ENCODE measurements around the gene IMPACT.

IMPACT gene, protein sequence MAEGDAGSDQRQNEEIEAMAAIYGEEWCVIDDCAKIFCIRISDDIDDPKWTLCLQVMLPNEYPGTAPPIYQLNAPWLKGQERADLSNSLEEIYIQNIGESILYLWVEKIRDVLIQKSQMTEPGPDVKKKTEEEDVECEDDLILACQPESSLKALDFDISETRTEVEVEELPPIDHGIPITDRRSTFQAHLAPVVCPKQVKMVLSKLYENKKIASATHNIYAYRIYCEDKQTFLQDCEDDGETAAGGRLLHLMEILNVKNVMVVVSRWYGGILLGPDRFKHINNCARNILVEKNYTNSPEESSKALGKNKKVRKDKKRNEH

DNA sequence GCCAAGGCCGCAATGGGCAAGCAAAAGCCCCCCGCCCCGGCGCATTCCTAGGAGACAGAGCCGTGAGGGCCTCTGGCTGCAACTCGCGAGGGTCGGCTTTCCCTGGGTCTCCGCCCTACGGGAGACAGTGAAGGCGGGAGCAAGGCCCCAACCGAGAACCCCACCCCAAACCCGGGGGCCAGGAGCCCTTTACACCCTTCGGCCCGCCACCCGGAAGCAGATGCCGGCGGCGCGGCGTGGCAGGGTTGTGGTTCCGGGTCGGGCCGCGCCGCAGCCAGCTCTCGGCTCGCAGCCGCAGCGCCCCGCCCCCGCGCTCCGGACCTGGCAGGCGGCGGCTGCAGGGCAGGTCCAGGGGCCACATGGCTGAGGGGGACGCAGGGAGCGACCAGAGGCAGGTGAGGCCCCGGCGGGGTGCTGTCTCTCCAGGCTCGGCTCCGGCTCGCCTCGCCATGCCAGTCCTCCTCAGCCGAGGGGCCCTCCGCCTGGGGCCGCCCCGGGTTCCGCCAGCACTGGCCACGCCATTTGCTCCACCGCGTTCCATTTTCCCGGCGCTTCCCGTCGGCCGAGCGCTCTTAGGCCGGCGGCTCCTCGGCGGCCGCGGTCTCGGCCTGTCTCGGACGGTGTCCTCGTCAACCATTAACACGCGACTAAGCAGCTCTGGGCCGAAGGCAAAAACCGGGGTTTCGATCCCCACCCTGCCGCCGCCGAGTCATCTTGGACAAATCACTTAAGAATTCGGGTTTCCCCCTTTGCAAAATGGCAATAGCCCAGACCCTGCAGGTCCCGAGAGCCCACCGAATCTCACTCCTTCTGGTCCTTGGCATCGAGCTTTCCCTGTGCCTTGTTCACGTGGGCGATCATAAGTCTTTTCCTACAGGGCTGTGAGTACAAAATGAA is at the start of gene IMPACT:
Gene IMPACT (plus strand): TSS at position 273 of the 897 bp plus-strand sequence. CDS start 87 bp downstream, at position 360.
- peak; percentile 82 for DNase-seq

DNA sequence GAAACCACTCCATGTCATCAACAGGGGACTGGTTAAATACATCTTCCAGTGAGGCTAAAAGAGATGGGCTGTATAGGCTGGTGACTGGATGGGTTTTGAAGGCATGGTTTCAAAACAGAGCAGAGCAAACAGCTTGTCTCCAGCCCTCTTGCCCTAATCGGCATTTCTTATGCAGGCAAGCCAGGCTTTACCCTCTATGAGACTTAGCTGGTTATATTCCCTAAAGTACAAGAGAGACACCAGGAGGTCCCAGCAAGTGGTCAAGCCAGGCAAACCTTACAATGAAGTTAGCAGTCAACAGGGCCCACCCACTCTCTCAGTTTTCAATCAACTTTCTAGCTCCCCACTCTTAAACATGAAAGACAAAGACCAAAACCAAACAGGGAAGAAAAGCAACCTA is 47.9 kb upstream of the IMPACT start:
- no peak for DNase-seq

DNA sequence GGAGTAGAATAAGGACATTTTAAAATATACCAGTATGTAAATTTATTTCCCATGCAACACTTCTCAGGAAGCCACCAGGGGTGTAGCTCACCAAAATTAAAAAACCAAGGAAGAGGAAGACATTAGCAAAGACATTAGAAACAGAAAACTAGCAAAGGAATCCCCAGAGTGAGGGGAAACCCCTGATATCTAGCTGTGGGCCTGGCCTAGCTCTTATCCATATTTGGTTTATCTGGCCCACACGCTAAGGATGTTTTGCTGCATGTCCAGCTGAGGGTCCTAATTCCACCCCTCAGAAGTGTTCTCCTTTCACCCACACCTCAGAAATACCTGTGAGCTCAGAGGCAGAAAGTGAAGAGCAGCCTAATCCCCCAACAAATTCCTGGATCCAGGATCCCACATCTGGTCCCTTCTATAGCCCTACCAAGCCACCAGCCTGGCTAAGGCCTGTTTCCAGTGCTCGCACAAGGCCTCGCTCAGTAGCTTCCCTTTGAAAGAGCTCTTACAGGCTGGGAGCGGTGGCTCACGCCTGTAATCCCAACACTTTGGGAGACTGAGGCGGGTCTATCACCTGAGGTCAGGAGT is 46.2 kb upstream of the IMPACT start:
- DNase-seq, result no peak

DNA sequence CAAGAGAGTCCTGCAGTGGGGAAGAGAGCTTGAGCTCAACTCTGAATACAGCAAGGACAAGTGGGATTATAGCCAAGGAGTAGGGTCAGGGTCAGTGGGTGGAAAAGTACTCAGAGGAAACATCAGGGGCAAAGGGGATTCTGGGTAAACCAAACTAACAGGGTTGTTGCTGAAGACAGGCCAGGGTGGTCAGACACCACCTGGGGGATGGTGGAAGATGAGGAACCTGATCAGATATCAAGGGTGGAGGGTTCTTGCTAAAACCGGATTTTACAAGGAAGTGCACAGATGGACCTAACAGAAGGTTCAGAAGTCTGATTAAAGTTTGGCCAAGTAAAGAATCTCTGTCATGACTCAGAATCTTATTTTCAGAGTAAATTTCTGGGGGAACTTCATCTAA is 45.3 kb upstream of the IMPACT start:
- no peak for DNase-seq

DNA sequence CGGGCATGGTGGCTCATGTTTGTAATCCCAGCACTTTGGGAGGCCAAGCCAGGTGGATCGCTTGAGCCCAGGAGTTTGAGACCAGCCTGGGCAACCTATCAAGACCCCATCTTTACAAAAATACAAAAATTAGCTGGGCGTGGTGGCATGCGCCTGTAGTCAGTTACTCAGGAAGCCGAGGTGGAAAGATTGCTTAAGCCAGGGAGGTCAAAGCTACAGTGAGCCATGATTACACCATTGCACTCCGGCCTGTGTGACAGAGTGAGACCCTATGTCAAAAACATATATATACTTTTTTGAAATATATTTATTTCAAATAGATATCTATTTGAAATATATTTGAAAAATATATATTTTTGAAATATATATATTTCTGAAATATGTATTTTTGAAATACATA is 39.8 kb upstream of the IMPACT start:
- DNase-seq, result no peak

DNA sequence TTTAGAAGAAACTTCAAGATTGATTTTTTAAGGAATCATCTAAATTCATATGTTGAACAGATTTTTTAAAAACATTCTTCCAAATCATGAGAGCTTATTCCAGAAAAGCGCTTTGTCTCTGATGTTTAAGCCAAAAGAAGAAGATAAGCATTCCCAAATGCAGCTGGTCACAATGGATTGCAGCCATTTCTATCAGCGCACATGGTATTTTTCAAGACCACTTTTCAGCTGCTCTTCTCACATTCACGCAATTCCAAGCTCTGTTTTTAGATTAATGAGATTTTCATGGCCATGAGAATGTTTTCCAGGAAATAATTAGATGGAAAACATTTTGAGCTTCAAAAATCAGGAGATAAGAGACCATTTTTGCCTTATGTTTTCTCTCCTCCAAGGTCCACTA is 37.5 kb upstream of the IMPACT start:
- no peak for DNase-seq

DNA sequence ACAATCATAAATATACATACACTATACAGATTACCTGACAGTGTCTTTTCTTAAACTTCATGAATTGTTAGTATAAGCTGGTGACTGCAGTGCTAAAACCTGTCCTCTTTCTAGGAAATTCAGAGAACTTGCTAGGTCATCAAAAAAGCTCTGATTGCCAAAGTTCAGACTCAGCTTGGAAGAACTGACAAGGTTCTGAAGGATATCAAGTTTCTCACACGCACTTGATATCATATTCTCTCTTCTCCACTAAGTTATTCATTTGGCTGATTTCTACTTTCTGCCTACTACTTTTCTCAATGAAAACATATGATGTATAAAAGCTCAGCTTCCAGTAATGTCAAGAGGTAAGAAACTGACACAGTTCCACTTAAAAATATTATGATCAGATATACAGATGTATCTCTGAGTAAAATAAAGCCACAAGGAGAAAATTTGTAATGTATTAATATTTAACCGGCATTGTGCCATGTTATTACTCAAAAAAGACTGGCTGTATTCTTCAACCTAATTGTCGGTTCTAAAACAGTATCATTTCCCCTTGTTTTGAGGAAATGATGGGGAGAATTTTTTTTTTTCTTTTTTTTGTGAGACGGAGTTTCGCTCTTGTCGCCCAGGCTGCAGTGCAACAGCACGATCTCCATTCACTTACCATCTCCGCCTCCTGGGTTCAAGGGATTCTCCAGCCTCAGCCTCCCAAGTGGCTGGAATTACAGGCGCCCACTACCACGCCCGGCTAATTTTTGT is 31.2 kb upstream of the IMPACT start:
- DNase-seq, result no peak

DNA sequence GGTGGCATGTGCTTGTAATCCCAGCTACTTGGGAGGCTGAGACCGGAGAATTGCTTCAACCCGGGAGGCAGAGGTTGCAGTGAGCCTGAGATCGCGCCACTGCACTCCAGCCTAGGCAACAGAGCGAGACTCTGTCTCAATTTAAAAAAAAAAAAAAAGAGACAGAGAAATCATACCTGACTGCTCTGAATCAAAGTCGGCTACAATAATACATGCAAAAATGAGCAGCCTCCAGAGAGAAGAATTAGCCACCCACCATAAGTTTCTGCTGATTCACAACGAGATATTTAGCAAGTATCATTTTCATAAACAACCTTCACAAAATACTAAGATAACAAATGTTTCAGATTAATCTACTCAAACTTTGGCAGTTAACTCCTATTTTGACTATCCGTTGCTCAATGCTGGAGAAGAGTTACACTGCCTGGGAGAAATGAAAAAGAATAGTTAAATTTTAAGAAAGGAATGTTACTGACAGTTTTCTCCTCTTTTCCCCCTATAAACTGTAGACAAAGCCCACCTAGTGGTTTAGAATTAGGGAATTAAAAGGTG is 30.3 kb upstream of the IMPACT start:
- no peak for DNase-seq

DNA sequence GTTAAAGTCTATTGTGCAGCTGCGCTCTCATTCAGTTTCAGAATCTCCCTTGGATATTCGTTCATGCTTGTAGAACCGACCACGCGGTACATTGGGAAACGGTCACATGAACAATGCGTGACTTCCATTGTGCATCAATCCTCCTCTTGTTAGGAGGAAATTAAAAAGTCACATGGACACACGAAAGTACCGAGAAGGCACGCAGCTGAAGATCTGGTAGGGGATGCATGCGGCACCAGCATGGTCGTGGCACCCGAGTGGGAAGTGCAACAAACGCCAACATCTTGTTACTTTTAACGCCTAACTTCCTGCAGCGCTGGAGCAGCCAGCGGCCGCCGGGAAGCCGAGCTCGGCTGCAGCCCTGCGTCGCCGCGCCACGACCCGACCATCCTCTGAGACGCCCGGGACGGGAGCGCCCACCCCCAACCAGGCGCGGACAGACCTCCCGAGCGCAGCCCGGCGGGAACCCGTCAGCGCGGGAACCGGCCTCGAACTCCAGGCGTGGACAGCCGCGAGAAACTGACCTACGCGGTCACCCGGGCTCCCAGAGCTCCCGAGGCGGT is 29.3 kb upstream of the IMPACT start:
- peak; percentile 21 for DNase-seq

DNA sequence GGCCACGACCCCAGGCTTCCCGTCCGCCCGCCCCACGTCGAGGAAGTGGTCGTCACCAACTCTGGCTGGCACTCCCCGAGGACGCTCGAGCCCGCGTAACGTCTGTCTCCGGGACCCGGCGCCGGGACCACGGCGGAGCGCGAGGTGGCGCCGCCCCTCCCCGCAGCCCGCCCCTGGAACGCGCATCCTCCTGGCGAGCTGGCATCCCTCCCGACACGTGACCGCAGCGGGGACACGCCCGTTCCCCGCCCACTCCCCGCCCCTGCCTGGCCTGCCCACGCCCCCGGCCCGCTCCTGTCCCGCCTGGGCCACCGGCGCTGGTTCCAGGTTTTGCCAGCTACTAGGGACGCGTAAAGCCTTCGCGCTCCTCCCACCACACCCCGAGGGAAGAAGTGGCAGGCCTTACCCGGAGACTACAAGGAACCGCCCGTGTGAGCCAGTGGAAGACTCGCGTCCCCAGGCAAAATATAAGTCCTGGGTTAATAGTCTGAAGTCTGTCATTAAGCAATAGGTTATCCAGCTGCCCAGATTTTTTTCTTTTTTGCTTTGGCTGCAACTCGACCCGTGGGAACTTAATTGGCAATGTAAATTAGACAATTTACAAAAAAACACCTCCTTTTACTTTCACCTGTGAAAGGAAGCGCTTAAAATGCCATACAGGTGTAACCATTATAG is 28.6 kb upstream of the IMPACT start, which contains the start of gene OSBPL1A:
Gene OSBPL1A (minus strand): TSS at position 131 of the 675 bp plus-strand sequence. CDS start 20,291 bp downstream, outside the sequence.
- peak; percentile 80 for DNase-seq

DNA sequence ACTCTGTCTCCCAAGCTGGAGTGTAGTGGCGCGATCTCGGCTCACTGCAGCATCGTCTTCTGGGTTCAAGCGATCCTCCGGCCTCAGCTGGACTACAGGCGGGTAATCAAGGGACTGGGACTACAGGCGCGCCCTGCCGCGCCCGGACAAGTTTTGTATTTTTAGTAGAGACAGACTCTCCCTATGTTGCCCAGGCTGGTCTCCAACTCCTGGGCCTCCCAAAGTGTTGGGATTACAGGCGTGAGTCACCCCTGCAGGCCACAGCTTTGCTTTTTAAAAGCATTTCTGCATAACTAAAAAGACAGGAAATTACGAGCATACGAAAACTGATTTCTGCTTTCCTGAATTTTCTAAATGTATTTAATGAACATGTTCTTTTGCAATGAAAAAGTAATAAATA is 27.9 kb upstream of the IMPACT start:
- DNase-seq, result no peak

DNA sequence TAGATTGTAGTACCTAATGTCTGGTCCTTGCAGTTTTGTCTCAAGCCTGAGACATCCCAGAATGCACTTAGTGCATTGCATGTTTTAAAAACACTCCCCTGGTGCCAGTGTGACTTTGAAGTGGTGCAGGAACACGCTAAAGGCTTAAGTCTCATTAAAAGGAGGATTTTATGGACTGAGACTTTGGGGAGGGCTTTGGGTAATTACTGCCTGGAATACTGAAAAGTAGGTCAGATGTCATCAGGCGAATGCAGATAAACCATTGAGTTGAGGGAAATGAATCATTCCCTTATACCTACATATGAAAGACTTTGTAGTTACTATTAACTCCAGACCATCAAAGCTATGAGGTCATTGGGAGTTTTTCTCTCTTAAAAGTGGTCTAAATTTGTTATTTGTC is 25.9 kb upstream of the IMPACT start:
- DNase-seq, result no peak

DNA sequence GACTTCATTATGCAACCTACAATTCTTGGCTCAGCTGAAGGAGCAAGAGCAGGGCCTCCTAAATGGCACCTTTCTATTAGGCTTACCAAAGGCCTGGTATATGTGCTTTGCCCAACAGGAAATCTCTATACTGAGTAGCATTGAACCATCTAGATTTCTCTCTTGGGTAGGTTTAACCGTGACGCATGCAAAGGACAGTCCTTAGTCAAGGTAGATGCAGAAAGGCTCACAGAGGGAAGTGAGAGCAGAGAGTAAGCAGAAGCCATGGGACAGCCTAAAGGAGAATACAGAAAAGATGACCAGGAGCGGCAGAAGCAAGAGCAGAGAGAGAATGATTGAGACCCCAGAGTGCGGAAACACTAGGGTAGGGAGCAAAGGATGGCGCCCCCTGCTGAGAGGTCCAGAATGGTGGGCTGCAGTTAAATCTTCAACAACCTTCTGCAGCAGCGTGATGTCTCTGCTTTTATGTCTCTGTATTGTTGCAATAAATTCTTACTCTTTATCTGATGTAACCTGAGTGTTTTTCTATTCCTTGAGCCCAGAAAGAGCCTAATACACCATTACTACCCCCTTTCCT is 24.2 kb upstream of the IMPACT start:
- DNase-seq, result peak; percentile 9

DNA sequence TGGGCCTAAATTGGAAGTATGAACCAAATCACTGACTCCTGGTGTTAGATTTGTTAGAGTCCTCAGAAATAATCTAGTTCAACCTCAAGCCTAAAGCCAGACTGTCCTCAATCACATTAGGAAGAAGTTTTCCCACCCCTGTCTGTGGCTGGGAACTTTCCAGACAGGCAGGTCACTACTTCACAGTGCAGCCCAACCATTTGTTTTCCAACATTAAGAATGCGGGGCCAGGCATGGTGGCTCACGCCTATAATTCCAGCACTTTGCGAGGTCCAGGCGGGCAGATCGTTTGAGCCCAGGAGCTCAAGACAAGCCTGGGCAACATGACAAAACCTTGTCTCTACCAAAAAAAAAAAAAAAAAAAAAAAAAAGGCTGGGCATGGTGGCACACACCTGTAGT is 23.4 kb upstream of the IMPACT start:
- DNase-seq, result no peak

DNA sequence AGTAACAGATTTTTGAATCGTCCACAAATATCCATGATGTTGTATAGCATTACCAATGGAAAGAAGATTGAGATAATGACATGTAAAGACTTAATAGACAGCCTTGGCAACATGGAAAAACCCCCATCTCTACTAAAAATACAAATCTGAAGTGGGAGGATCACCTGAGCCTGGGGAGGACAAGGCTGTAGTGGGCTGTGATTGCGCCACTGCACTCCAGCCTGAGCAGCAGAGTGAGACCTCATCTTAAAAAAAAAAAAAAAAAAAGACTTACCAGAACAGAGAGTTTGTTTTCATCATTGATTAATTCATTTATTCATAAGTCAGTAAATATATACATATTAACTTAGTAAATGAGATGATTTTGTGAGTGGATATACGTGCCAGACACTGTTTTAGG is 21.9 kb upstream of the IMPACT start:
- DNase-seq, result no peak

DNA sequence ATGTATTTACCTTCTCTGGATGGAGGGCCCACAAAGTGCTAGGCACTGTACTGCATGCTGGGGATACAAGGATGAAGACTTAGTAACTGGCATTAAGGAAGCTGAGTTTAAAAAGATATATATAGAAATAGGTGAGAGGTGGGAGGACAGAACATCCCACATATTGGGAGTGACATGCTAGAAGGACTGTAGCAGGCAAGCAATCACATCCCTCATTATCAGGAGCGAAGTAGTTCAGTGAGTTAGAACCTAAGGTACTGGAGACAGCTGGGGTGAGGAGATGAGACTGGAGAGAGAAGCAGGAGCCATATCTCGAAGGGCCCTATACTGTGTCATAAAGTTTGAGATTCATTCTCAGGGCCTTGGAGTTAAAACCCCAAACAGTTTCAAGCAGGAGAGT is 18.0 kb upstream of the IMPACT start:
- no peak for DNase-seq

DNA sequence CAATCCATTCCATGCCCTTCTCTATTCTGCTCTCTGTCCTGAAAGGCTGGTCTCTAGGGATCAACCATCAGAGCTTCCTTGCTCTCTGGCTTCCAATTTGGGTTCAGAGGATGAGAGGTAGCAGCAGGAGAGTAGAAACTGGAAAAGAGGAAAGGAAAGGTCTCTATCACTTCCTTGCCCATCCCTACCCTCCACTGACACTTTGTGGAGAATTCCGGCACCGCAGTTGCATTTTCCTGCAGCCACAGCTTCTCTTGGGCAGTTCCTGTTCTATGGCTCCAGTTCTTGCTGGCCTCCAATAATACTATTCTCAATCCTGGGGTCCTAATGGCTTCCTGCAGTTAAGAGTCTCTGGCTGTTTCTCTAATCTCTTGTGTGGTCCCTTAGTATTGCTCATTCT is 13.3 kb upstream of the IMPACT start:
- no peak for DNase-seq

DNA sequence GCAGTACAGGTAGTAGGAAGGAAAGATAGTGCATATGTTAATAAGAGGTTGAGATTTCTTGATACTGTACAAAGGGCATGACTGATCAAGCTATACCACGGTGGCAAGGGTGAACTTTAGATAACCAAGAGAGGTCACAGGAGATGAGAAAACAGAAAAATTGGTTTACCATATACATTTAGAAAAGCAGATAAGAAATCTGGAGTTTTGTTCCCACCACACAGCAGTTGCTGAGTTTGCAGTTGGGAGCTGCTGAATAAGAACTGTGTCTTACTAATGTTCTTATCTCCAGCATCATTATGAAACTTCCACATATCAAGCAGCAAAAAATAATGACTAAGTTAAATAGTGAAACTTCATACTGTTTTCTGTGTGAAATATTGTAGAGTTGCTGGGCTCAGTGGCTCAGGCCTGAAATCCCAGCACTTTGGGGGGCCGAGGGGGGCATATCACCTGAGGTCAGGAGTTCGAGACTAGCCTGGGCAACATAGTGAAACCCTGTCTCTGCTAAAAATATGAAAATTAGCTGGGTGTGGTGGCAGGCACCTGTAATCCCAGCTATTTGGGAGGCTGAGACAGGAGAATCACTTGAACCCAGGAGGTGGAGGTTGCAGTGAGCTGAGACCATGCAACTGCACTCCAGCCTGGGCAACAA is 12.0 kb upstream of the IMPACT start:
- DNase-seq, result peak; percentile 20

DNA sequence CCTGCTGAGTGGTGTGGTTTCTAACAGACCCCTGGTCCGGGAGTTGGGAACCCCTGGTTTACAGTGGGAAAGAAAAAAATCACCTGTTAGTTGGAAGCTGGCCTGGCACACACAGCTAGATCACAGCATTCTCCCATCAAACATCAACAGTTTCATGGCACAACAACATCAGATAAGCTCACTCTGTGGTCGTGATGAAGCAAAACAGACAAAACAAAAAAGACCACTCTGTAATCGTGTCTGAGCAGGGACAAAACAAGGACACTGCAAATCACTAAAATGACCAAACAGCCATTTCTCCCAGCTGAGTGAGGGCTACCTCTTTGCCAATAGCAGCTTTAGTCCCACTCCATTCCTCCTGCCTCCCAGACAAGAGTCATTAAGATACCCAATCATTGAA is 9.0 kb upstream of the IMPACT start:
- DNase-seq, result no peak

DNA sequence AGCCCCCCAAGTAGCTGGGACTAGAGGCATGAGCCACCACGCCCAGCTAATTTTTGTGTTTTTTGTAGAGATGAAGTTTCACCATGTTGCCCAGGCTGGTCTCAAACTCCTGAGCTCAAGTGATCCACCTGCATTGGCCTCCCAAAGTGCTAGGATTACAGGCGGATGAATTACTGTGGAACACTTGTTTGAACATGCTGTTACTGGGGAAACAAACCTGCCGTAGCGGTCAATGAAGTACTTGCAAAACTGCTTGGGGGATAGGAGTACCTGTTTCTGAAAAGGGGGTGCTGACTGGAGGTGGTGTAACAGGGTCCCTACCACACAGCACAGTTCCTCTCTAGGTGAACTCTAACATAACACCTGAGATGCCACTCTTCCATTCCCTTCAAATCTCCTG is 5.9 kb upstream of the IMPACT start:
- no peak for DNase-seq

DNA sequence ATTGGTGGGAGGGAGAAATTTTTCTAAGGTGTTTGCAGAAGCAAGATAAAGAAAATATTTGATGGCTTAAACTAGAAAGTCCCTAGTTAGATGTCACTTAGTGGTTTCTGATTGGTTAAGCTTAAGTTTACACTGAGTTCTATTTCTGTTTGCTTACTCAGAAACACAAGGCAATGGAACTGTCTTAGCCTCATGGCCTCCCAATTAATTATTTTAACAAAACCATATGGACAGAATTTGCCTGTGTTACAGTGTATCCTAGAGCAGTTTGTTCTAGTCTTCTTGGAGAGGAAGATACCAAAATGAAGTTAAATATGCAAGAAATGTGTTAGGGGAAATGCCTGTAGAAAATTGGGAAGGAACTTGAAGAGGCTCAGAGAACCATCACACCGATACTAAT is 4.6 kb upstream of the IMPACT start:
- DNase-seq, result no peak

Measured in stimulated activated CD4-positive, alpha-beta T cell treated with anti-CD3 and anti-CD28 coated beads, Interleukin-4, amount 100 ng/mL, for 1 hour (primary cell).